GM19328 (cell line): ENCODE measurements around the gene PRDX5.
A peak's percentile ranks its signal among the peaks of the same experiment; 100 is the strongest.

Source experiments
- ATAC-seq: cut with Tn5 transposase; IDR thresholded peaks from one replicate; pipeline ENCODE4 v1.9.1; 2021; ENCODE audit warnings: mild to moderate bottlenecking, moderate library complexity; ENCODE audit not compliant: unreplicated experiment

Gene PRDX5

DNA sequence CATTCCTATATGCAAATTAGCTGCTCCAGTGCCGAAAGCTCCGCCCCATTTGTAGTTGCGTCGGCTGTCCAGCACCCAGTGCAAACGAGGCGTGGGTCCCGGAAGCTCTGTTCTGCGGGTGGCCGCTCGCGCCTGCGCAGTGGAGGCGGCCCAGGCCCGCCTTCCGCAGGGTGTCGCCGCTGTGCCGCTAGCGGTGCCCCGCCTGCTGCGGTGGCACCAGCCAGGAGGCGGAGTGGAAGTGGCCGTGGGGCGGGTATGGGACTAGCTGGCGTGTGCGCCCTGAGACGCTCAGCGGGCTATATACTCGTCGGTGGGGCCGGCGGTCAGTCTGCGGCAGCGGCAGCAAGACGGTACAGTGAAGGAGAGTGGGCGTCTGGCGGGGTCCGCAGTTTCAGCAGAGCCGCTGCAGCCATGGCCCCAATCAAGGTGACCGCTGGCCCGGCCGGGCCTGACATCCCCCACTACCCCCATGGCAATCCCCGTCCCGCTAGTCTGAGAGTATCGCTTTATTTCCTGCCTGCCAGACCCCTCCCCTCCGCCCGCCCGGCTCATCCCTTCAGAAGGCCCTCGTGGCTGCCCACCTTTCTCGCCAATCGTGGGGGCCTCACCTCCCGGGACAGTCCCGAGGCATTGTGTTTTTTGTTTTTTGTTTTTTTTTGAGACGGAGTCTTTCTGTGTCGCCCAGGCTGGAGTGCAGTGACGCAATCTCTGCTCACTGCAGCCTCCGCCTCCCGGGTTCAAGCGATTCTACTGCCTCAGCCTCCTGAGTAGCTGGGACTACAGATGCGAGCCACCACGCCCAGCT is at the start of gene PRDX5:
Gene PRDX5, plus strand, starts transcription at position 161 of the 805 bp plus-strand sequence. Its CDS starts 95 bp downstream, at position 256.
- ATAC-seq: peak; percentile 71

GRCh38 chr11:64268893-64269539 is 48.9 kb upstream of the PRDX5 start:
- ATAC-seq: no peak

DNA sequence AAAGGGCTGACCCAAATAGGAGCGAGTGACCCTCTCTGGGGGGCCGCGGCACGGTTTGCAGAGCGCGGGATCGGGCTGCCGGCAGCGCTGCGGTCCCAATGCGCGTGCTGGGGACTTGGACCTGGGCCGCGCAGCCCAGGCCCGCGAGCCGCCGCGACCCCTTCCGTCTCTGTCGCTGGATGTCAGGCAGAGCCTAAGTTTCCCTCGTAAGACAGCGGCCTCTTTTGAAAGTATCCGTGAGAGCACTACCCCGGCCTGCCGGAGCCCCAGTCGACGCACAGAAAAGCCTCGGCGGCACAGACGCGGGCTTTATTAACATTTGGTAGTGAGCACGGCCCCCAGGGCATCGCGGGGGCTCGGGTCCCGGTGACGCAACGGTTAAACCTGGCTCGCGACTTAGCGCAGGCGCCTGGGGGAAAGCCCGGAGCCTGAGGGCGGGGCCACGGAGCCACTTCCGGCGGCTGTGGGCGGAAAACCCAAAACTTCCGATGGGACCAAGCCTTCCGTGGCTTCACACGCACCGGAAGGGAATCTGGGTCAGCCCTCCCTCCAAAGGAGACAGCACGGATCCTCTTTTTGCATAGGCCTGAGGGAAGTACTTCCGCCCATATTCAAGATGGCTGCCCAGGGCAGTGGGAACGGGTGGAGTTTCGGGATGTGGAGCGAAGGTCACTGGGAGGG is 48.2 kb upstream of the PRDX5 start:
- peak; percentile 72 for ATAC-seq

DNA sequence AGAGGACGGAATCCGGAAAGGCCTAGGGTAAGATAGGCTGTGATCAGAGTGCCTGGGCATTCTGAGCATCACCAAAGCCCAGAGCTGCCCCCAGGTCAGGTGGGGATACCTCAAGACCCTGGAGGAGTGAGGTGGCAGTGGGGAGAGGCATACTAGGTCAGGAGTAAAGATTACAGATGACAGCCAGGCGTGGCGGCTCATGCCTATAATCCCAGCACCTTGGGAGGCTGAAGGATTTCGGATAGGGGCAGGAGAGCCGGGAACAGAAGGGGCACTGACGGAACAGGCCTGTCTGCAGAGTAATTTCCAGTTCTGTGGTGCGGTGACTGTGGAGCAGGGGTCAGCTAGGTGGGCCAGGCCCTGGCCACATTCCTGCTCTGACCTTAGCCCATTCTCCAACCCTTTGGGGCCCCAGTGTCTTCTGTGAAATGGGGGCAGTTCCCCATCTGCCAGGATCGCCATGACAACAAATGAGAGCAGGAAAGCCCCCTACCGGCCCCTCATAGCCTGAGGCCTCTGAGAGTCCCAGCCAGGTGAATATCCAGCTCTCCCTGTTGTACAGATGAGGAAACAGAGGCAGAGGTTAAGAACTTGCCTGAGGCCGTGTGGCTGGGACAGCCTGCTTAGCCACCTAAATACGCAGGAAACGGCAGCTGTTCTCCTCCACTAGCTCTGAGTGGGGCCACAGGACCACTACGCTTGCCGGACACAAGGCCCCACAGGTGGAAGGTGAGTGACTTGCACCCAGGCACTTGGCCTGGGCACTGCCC is 42.7 kb upstream of the PRDX5 start:
- no peak for ATAC-seq

DNA sequence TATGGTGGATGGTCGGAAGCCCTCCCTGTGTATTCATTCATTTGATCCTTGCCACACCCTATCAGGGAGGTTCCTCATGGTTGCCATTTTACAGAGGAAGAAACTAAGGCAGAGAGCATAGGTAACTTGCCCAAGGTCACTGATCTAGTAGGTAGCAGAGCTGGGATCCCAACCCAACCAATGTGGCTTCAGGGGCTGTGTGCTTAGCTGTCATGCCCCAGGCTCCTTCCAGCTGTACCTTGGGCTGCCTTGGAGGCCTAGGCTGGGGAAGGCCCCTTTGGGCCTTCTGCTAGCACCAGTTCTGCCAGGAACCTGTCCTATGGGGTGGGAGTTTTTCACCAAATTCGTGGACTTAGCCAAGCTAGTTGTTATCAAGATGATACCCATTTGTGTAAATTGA is 42.1 kb upstream of the PRDX5 start:
- ATAC-seq: no peak

DNA sequence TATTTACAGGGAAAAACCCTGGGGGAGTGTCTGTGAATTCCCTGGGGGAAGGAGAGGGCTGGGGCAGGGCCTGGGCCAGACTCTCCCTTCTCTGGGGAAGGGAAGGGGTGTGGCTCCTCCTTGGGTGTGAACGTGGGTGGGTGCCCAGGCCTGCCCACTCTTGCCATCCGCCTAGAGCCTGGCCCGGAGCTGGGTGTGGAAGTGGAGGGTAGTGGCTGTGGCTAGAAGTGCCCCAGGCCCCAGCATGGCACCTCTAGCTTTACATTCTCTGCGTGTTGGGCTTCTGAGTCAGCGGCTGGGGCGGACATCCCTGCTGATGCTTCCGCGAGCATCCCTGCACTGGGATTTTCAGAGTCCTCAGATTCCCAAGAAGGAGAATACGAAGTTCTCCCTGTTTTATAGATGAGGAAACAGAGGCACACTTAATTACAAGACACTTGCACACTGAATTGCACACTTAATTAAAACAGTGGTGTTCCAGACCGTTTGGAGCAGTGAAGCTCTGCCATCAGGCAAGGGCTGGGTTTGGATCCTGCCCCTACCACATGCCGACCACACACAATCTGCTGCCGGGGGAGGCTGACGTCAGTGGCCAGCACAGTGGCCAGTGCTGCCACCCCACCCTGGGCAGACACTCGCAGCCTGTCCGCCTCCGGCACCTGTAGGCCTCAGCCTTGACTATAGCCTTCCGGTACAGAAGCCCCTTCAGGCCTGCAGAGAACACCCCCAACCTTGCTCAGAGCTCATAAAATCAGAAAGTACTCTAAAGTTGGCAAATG is 41.1 kb upstream of the PRDX5 start:
- ATAC-seq: no peak

DNA sequence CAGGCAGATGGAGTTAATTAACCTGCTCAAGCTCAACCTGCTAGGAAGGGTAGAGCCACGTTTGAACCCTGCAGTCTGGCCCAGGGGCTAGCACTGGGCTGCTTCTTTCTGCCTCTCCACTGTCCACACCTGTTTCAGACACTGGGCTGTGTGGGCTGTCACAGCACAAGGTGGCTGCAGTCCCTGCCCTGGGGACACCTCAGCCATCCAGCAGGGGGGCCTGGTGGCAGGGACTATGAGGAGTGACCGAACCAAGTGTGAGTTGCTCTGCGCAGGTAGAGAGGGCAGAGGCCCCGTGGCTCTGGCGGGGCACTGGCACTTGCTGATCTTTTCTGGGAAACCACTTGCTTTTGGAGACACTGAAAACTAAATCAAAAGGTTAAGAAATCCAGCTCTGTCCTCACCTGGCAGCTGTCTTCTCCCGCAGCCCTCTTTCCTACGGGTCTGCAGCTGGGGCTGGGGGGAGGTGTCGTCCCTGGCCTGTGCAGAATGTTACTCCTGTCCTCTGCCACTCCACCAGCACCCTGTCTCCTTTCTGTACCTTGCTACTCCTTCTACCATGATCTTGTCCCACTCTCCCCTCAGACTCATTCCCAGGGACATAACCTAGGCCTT is 39.2 kb upstream of the PRDX5 start:
- no peak for ATAC-seq

DNA sequence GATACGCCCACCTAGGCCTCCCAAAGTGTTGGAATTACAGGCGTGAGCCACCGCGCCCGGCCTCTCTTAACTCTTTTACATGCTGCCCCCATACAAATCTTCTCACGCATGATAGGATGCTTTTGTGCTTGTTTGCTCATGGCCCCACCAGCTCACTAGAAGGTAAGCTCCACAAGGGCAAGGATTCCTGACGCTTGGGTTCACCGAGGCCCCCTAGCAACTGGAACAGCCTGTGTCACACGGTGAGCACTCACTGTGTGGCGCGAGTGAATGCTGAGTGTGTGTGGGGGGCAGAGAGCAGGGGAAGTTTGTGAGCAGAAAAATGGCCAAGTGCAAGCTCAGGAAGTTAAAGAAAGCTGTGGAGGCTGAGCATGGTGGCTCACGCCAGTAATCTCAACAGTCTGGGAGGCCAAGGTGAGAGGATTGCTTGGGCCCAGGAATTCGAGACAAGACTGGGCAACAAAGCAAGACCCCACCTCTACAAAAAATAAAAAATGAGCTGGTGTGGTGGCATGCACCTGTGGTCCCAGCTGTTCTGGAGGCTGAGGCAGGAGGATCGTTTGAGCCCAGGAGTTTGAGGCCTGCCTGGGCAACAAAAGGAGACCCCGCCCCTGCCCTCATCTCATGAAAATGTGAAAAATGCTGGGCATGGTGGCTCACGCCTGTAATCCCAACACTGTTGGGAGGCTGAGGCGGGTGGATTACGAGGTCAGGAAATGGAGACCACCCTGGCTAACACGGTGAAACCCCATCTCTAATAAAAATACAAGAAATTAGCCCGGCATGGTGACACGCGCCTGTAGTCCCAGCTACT is 35.8 kb upstream of the PRDX5 start:
- ATAC-seq: no peak

DNA sequence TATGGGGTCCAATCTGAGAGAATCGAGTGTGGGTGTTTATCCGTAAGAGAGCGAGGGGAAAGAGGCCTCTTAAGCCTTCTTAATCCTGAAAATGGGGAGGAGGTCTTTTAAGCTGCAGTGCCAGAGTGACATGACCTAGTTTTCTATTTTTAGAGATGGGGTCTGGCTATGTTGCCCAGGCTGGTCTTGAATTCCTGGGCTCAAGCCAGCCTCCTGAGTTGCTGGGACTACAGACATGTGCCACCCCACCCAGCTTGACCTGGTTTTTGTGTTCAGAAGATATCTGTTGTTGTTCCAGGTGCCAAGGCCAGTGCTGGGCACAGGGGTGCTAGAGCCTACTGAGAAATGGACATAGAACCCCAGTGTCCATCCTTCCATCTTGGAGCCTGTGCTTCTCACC is 34.8 kb upstream of the PRDX5 start:
- no peak for ATAC-seq

GRCh38 chr11:64284048-64284961 is 33.6 kb upstream of the PRDX5 start, which contains the start of gene BAD:
Gene BAD (minus strand): TSS chr11:64284665. CDS start chr11:64284368, 297 bp downstream.
- ATAC-seq: peak; percentile 73

GRCh38 chr11:64284962-64285884 is 32.7 kb upstream of the PRDX5 start, which contains the start of gene GPR137:
Gene GPR137 (plus strand): TSS chr11:64285848. CDS start chr11:64286525, 677 bp downstream.
- ATAC-seq: peak; percentile 53

DNA sequence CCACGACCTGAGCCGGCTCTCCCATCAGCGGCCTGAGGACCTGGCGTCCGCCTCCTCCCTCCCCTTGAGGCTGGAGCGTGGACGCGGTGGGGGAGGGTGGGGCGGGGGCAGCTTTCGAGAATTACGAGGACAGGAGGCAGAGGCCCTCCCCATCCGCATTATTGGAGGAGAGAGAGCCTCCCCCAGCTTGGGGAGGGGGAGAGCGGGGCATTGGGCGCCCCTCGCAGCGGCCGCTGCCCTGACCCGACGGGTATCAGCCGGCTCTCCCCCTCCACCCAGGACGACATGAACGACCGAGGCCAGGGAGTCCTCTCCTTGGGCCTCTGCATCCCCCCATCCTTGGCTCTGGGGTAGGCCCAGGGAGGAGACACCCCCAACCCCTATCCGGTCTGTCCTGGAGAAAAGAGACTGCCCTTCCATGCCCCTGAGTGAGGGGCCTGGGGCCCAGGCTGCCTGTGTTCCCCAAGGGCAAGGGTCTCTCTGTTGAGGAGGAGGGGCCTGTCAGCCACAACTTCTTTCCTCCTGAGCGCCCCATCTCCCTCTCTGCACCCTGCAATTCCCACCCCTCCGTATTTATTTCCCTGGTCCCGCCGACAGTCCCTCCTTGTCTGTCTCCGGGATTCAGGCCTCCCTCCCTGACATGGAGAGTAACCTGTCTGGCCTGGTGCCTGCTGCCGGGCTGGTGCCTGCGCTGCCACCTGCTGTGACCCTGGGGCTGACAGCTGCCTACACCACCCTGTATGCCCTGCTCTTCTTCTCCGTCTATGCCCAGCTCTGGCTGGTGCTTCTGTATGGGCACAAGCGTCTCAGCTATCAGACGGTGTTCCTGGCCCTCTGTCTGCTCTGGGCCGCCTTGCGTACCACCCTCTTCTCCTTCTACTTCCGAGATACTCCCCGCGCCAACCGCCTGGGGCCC is 31.8 kb upstream of the PRDX5 start:
- ATAC-seq: no peak

DNA sequence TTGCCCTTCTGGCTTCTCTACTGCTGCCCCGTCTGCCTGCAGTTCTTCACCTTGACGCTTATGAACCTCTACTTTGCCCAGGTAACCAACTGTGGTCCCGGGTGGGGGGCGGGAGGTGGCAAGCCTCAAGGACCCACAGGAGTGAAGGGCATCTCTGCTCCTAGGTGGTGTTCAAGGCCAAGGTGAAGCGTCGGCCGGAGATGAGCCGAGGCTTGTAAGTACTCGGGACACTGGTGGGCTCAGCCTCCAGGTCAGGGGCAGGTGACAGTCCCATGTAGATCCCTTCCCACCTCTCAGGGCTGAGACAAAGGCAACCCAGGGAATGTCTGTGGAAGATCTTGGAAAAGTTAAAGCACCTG is 31.1 kb upstream of the PRDX5 start:
- ATAC-seq: no peak

- ATAC-seq: no peak
These were observed 30.1 kb upstream of the PRDX5 start for GRCh38 chr11:64287676-64288352.

- ATAC-seq: no peak
These were observed 29.6 kb upstream of the PRDX5 start for GRCh38 chr11:64288353-64288750.
